Stromal cell of bone marrow (primary cell): ENCODE data around the gene CPM.

ENCODE experiments used
- DNase-seq: peaks from one replicate; pipeline ENCODE4 v3.0.0-alpha.2; 2012; ENCODE audit warnings: low read depth

CPM gene

GRCh38 chr12:68956466-68956865 is 23.5 kb upstream of the CPM start:
- no peak for DNase-seq

DNA sequence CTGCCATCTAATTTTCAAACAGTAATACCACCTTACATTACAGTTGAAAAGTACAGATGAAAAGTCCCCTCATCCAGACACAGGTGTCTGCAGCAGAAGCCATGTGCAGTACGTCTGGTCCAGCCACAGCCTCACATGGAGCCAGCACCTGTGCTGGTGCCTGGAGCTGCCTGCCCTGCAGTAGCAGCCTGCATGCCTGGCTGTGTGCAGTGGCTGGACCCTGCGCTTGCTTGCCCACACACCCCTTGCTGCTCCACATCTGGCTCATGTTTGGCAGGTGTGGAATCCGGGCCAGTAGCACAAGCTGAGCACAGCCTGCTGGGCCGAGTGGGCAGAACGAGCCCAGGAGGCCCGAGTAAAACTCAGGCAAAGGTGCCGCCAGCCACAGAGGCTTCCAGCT is 21.8 kb upstream of the CPM start:
- no peak for DNase-seq

- DNase-seq = no peak
Observed at GRCh38 chr12:68953536-68953935, 20.6 kb upstream of the CPM start.

DNA sequence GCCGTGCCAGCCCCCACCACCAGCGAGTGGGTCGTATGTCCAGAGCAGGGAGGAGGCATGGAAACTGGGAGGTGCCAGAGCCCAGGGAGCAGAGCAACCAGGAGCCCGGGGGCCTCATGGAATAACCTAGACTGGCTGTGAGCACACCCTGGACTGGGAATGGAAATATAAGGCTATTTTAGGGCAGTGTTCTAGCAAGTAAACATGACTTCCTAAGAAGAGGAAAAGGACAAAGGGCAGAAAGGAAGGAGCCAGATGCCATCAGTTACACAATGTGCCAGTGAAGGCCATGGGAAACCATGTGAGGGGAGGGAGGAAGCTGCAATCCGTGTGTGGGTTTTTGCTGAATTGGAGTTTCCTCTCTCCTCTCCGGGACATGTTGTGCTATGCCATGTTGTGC is 18.7 kb upstream of the CPM start:
- DNase-seq = no peak

GRCh38 chr12:68950511-68950910 is 17.5 kb upstream of the CPM start:
- DNase-seq = no peak

DNA sequence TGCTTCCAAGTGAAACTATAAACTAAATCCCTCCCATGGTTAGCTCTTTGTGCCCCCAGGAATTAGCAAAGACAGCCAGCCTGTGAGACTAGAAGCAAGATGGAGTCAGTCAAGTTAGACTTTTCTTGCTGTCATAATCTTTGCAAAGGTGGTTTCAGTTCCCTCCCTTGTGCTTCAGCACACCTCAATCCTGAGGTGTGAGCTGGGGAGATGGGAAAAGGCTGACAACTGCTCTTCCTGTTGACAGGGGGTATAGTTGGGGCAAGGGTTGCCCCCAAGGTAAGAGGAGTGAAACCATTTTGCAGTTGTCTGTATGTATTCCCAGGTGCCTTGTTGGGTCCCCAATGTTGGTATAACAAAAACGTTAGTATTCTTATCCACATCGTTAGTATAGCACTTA is 12.3 kb upstream of the CPM start:
- DNase-seq = no peak

DNA sequence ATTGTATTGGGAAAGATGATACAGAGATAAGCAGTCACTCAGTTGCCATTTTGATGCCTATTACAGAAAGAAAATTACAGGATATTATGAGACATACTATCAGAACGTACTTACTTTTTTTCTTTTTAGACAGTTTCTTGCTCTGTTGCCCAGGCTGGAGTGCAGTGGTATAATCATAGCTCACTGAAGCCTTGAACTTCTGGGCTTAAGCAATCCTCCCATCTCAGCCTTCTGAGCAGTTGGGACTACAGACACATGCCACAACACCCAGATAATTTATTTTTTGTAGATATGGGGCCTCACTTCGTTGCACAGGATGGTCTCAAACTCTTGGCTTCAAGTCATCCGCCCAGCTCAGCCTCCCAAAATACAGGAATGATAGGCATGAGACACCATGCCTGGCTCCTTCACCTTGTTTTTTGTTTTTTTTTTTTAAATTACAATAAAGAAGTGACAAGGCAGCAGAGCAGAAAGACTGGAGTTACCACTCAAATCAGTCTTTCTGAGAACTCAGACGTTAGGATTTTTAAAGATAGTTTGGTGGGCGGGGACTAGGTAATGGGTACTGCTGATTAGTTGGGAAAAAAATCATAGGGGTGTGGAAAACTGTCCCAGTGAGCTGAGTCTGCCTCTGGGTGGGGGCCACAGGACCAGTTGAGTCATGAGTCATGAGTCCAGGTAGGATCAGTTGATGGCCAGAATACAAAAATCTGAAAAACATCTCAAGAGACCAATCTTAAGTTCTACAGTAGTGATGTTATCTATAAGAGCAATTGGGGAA is 11.5 kb upstream of the CPM start:
- DNase-seq = no peak

GRCh38 chr12:68943848-68944247 is 10.9 kb upstream of the CPM start:
- no peak for DNase-seq

- DNase-seq = no peak
Observed at GRCh38 chr12:68940731-68941130, 7.8 kb upstream of the CPM start.

DNA sequence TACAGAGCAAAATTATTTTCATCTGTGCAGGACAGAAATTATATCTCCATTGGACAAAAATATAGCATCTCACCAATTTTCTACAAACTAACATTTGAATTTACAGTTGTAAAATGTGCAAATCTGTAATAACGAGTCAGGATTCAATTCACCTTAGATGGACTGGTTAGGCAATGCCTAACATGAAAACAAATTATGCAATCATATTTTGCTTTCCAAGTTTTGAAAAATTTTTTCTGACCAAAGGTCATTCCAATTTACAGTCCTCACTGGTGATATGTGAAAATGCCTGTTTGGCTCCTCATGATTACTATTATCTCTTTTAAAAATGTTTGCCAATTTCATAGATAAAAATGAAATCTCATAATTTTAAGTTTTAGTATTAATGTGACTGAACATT is 6.5 kb upstream of the CPM start:
- no peak for DNase-seq

GRCh38 chr12:68934392-68934791 is 1.4 kb upstream of the CPM start:
- DNase-seq = no peak

DNA sequence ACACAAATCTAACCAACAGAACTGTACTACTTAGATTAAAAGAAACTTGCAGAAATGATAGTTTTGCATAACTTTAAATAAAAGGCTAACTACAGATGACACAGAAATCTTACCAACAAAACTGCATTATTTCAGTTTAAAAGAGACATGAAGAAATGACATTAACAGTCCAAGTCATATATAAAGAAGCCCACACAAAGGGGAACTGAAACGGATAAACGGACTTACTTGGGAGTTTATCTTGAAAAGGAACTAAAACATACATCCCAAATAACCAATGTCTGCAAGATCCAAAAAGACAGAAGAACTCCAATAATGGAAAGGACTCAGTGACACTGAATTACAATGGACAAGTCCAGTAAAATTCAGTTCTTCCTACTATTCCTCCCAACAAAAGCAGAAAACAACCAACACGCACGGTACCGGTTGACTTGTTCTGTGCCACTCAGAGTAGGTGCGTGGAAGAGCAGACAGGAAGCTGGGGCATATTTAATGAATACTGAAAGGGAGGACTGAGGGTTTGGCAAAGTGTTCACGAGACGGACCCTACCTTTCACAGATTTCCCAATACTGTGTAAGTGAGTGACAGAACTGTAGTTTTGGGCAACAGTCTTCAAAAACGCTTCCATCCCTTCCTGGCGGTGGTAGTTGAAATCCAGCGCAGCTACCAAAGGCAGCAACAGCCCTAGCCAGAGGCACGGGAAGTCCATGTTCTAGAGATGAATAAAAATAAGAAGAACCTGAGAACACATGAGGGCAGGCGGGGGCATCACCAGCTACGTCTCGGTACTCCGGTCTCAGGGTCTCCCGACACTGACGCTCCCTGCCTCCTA is 627 bp downstream of the CPM start:
- DNase-seq = peak; percentile 5

- no peak for DNase-seq
Observed at GRCh38 chr12:68930178-68930577, 2.8 kb downstream of the CPM start.

DNA sequence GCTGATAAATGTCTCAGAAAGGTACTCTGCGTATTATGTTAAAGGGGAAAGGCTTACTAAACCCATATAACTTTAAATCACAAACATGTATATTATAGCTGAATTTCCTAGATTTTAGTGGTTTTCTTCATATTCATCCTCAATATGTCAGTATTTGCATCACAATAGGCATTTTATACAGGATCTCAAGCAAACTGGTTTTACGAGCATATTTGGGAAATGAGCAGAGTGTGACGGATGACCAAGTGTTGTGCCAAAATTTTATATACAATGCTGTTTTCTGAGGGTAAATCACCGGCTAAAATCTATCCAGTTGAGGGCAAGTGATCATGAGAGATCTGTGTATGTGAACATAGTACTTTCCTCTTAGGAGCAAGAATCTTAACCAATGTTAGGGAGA is 8.4 kb downstream of the CPM start:
- no peak for DNase-seq

GRCh38 chr12:68919581-68920239 is 13.3 kb downstream of the CPM start:
- DNase-seq = no peak

DNA sequence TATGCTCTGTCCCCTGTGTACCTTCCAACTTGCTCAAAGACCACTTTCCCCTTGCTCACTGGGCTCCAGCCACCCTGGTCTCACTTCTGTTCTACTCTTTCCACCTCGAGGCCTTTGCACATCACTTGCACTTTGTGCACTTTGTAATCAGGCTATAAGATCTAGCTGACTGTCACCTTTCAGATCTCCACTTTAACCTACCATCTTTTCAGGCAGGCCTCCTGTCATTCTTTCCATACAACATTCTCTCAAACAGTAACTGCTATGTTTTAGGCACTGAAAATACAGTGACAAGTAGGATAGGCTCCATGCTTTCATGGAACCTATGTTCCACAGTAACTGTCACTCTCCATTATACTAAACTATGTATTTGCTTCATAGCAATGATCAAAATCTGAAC is 14.0 kb downstream of the CPM start:
- no peak for DNase-seq

DNA sequence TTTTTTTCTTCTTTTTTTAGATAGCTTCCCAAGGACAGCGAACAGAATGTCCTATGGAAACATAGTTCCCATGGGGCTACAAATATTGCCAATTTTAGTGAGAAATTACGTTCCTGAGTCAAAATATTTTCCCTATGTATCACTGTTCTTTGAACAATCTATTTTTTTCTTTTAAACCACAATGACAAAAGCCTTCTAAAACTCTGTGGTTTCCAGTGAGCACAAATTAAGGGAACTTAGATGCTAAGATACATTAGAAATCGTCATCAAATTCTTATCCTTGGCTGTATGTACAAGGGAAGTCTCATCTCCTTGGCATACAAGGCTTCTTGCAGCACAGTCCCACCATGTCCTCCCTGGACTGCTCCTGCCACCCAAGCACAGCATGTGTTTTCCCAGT is 17.9 kb downstream of the CPM start:
- peak; percentile 84 for DNase-seq

DNA sequence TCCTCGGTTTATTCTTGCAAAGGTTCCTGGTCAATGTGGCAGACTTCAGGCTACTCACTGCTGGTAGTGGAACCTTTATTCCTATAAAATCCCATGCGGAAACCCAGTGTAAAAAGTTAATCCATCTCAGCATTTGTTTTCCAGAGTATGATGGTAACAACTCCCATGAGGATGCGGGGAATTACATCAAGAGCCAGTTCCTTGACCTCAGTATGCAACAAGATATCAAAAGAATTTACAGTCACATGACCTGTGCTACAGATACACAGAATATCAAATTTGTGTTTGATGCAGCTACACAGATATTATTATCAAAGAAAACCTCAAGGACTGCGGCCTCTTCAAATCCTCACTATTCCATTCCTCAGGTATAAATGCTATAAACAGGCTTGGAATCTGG is 19.3 kb downstream of the CPM start:
- DNase-seq = no peak

DNA sequence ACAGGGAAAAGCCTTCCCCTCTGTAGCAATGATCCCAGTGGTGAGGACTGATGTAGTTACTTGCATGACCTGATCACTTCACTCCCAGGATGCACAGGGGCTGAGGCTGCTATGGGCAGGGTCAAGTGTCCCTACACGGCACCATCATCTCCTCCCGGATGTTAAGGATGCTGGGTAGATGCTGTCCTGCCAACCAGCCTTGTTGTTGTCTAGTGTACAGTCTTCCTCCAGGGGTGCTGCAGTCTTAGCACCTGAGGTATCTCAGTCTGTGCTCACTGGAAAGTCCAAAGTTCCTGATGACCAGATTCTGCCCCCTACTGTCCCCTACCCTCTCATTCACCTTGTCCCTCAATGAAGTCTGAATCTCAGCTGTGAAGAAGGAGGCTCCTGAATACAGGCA is 20.1 kb downstream of the CPM start:
- no peak for DNase-seq

GRCh38 chr12:68911197-68911718 is 21.7 kb downstream of the CPM start:
- DNase-seq = no peak

DNA sequence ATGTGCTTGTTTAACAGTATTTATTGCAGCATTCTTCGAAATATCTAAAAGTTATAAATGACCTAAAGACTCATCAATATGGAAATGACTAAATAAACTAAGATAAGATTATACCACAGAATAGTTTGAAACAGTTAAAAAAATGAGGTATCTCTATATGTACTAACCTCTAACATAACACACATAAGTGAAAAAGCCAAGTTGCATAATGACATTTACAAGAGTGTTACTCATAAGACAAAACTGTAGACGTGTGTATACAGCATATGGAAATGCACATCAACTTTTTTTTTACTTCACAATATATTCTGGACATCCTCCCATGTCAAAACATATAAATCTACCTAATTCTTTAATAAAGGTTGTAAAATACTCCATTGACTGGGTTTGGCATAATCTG is 22.8 kb downstream of the CPM start:
- no peak for DNase-seq

- no peak for DNase-seq
Observed at GRCh38 chr12:68908076-68908475, 24.9 kb downstream of the CPM start.

GRCh38 chr12:68905733-68906132 is 27.2 kb downstream of the CPM start:
- DNase-seq = no peak
